BJ (cell line): ENCODE measurements around the gene PODNL1. TPM values are rescaled to one million over a fixed set of nuclear protein-coding genes. Genes with fewer than 3 reads are reported as not detected.

Experiments used
- CTCF ChIA-PET: fragments of 350-600 bp; formaldehyde crosslinking; extraction: SDS; loops from one replicate; lab custom pipeline; 2021; ENCODE audit warnings: antibody characterized with exemption, inconsistent platforms; lab: Yijun Ruan, JAX
- POLR2A ChIA-PET: fragments of 300-600 bp; sonication (Branson Sonifier 250); formaldehyde crosslinking; extraction: SDS; loops from one replicate; lab custom pipeline; 2021; ENCODE audit warnings: antibody characterized with exemption; lab: Charles Lee
- DNase-seq: peaks from one replicate; pipeline ENCODE4 v3.0.0-alpha.2; 2011; ENCODE audit warnings: low read depth
- H3K27me3 ChIP-seq: 2 replicates; pipeline ENCODE4 v1.6.0; 2011; ENCODE audit warnings: low read length; ENCODE audit not compliant: control insufficient read depth, insufficient read depth
- H3K36me3 ChIP-seq: 2 replicates; pipeline ENCODE4 v1.5.1; 2011; ENCODE audit warnings: low read length; ENCODE audit not compliant: control insufficient read depth, insufficient read depth
- H3K4me3 ChIP-seq: 2 replicates; pipeline ENCODE4 v1.5.1; 2011; ENCODE audit warnings: low read depth, mild to moderate bottlenecking, control low read depth, low read length
- polyA plus RNA-seq: library from polyadenylated mRNA; depleted of rRNA; stranded (reverse); fragments of >200 nt; gene quantifications from 2 replicates; pipeline ENCODE4 v1.2.3, GENCODE V29; 2011
- TF ChIP-seq, protein P1 (sequence below): IDR thresholded peaks from 2 replicates; pipeline ENCODE4 v1.5.1; 2011; ENCODE audit warnings: low read depth, mild to moderate bottlenecking, control low read depth, inconsistent platforms, low read length, moderate library complexity; ENCODE audit not compliant: insufficient read depth

Gene PODNL1
- polyA plus RNA-seq, 1 experiment = 18.6 TPM

GRCh38 chr19:13896227-13896626, 42.0 kb downstream of the PODNL1 start:
- CTCF ChIA-PET = interaction anchor here (0.7 kb wide), 1 partner anchor 9 kb away, joined by 6 read pairs; no protein-coding TSS in a partner anchor
- TF ChIP-seq, protein P1, sequence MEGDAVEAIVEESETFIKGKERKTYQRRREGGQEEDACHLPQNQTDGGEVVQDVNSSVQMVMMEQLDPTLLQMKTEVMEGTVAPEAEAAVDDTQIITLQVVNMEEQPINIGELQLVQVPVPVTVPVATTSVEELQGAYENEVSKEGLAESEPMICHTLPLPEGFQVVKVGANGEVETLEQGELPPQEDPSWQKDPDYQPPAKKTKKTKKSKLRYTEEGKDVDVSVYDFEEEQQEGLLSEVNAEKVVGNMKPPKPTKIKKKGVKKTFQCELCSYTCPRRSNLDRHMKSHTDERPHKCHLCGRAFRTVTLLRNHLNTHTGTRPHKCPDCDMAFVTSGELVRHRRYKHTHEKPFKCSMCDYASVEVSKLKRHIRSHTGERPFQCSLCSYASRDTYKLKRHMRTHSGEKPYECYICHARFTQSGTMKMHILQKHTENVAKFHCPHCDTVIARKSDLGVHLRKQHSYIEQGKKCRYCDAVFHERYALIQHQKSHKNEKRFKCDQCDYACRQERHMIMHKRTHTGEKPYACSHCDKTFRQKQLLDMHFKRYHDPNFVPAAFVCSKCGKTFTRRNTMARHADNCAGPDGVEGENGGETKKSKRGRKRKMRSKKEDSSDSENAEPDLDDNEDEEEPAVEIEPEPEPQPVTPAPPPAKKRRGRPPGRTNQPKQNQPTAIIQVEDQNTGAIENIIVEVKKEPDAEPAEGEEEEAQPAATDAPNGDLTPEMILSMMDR = no peak
- POLR2A ChIA-PET = no interaction called here
- DNase-seq = no peak
- no peak overlapping the region for H3K4me3 ChIP-seq
- H3K27me3 ChIP-seq = no peaks in the 10 kb centered on the region
- no peaks in the 10 kb centered on the region for H3K36me3 ChIP-seq

GRCh38 chr19:13894552-13894951, 43.7 kb downstream of the PODNL1 start:
- ChIA-PET CTCF (no interaction called here), POLR2A (no interaction called here)
- Histone ChIP-seq H3K4me3 (no peak overlapping the region), H3K36me3 (no peaks in the 10 kb centered on the region), H3K27me3 (no peaks in the 10 kb centered on the region)
- DNase-seq = no peak
- TF ChIP-seq, protein P1 = no peak

DNA sequence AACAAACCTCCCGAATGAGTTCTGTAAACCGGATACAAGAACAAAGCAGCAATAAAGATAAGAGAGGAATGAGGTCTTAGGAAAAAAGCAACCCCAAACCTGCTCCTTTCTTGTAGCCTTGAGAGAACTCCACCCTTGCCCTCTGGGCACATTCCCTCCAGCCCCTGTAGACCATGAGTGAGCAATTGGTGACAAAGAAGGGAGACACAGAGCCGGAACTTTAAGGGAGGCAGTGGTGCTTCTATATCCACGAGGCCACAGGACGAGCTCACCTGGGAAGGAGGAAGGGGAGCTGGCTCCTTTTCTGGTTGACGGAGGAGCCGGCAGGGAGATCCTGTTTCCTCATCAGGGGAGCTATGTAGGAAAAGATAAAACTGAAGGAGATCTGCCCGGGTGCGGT, 45.3 kb downstream of the PODNL1 start:
- no peaks in the 10 kb centered on the region for H3K27me3 ChIP-seq
- no peak overlapping the region for H3K4me3 ChIP-seq
- ChIA-PET POLR2A (no interaction called here), CTCF (interaction anchor here (0.8 to 1.1 kb wide), 3 partner anchors 12 to 178 kb away, joined by 3 to 5 read pairs (median 3); no protein-coding TSS in a partner anchor)
- DNase-seq = no peak
- H3K36me3 ChIP-seq = no peaks in the 10 kb centered on the region
- TF ChIP-seq, protein P1 = no peak

DNA sequence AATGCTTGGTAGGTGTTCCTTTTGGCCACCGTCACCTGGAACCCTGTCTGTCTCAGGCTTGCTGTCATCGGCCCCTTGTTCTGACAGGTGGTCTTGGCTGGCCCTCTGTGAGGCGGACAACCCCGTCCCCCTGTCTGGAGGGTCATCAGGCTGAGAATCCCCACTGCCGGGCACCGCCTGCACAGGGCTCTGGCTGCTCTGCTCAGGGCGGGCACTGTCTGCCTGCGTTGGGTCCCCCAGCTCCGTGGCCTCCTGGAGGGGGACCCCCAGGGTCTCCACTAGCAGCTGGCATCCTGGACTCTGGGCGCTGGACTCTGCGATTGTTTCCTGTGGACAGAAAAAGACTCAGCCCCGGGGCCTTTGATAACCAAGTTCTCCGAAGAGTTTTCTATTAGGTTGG, 48.1 kb downstream of the PODNL1 start:
- DNase-seq = no peak
- CTCF ChIA-PET = no interaction called here
- POLR2A ChIA-PET = no interaction called here
- no peaks in the 10 kb centered on the region for H3K36me3 ChIP-seq
- no peak overlapping the region for H3K4me3 ChIP-seq
- no peaks in the 10 kb centered on the region for H3K27me3 ChIP-seq
- TF ChIP-seq, protein P1 = no peak

GRCh38 chr19:13888281-13888680, 49.9 kb downstream of the PODNL1 start:
- POLR2A ChIA-PET = interaction anchor here (0.5 kb wide), 1 partner anchor 261 kb away, joined by 3 read pairs; no protein-coding TSS in a partner anchor
- CTCF ChIA-PET = interaction anchor here (0.8 to 1.5 kb wide), 4 partner anchors 16 to 260 kb away, joined by 3 read pairs; partner anchors contain the start of gene MISP3
- TF ChIP-seq, protein P1 = no peak

More at GRCh38 chr19:13888281-13888680, 49.9 kb downstream of the PODNL1 start:
- no peaks in the 10 kb centered on the region for H3K27me3 ChIP-seq
- DNase-seq = no peak
- H3K4me3 ChIP-seq = no peak overlapping the region
- no peaks in the 10 kb centered on the region for H3K36me3 ChIP-seq
